ENCODE results near the gene IFNG. TPM values are rescaled to one million over a fixed set of nuclear protein-coding genes. Genes with fewer than 3 reads are reported as not detected.

Gene IFNG
- total RNA-seq, 1 donor from 2014 or later = not detected

DNA sequence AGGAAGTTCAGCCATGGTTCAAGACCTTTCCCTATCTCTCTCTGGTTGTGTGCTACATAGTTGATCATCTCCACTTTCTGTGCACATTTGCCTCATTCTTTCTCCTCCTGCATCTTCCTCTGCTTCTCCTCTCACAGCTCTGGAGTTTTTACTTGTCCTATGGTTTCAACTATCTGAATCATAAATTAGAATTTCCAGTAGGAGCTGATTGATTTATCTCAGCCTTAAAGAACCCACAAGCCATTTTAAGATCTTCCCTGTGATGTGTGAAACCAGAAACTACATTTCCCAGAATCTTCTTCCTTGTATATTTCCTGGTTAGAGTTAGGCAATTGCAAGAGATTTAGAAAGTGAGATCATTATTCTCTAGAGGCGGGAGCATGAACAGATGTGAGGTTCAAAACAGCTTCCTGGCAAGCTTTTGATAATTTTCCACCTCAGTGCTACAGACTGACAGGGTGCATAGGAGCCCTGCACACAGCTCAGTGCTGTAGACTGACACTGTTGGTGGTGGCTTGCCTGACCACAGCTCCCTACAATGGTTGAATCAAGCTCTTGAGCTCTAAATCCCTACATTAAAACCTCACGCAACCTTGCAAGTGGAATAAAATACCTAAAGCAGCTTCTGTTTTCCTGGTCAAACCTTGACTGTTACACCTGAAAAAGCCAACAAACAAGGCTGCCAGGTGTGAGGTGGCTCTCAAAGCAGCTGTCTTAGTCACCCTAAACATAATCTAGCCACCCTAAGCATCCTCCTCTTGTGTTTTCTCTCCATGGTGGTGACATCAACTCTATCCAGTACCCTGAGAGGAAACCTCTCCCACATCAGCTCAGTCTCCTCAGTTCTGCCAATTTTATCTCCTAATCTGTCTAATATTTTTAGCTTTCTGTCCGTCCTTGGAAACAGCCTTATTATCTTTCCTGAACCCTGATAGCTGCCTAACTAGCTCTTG, 21.5 kb upstream of the IFNG start:
- H3K27ac ChIP-seq (ENCODE audit: low read depth, low read length) = no peak overlapping the region
- no peak overlapping the region for H3K4me2 ChIP-seq (ENCODE audit: low read length)
- H4K20me1 ChIP-seq (ENCODE audit: insufficient read depth, low read length) = no peaks in the 10 kb centered on the region
- H3K9ac ChIP-seq (ENCODE audit: low read length) = no peak overlapping the region
- peaks cover 5% of the 10 kb centered on the region for H3K27me3 Mint-ChIP-seq (ENCODE audit: low read depth, unreplicated experiment)
- FAIRE-seq = no peak
- peaks cover 3% of the 10 kb centered on the region for H3K36me3 Mint-ChIP-seq (ENCODE audit: low read depth, unreplicated experiment)
- TF ChIP-seq, protein P1, sequence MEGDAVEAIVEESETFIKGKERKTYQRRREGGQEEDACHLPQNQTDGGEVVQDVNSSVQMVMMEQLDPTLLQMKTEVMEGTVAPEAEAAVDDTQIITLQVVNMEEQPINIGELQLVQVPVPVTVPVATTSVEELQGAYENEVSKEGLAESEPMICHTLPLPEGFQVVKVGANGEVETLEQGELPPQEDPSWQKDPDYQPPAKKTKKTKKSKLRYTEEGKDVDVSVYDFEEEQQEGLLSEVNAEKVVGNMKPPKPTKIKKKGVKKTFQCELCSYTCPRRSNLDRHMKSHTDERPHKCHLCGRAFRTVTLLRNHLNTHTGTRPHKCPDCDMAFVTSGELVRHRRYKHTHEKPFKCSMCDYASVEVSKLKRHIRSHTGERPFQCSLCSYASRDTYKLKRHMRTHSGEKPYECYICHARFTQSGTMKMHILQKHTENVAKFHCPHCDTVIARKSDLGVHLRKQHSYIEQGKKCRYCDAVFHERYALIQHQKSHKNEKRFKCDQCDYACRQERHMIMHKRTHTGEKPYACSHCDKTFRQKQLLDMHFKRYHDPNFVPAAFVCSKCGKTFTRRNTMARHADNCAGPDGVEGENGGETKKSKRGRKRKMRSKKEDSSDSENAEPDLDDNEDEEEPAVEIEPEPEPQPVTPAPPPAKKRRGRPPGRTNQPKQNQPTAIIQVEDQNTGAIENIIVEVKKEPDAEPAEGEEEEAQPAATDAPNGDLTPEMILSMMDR (IDR thresholded peaks at IDR 0.05; ENCODE audit: insufficient read depth, low read depth, low read length) = no peak
- no peak for TF ChIP-seq EZH2 (IDR thresholded peaks at IDR 0.05; ENCODE audit: insufficient read depth, low read length)
- H3K9me3 ChIP-seq (ENCODE audit: insufficient read depth, low read depth, low read length) = no peaks in the 10 kb centered on the region
- no peak overlapping the region for H3K4me3 ChIP-seq (ENCODE audit: insufficient read depth, low read depth, low read length)
- DNase-seq (ENCODE audit: low read depth) = peak; percentile 15
- H3K79me2 ChIP-seq (ENCODE audit: insufficient read depth, low read length) = no peaks in the 10 kb centered on the region
- H3K27ac Mint-ChIP-seq (ENCODE audit: unreplicated experiment) = no peak overlapping the region
- no peak overlapping the region for H3K4me3 Mint-ChIP-seq (ENCODE audit: unreplicated experiment)
- peaks cover 3% of the 10 kb centered on the region for H3K9me3 Mint-ChIP-seq (ENCODE audit: unreplicated experiment)
- peaks cover 16% of the 10 kb centered on the region for H3K27me3 ChIP-seq (ENCODE audit: insufficient read depth, low read length)
- H2AFZ ChIP-seq (ENCODE audit: low read depth, low read length) = no peak overlapping the region
- H3K36me3 ChIP-seq (ENCODE audit: insufficient read depth, low read length) = no peaks in the 10 kb centered on the region
- no peaks in the 10 kb centered on the region for H3K4me1 ChIP-seq (ENCODE audit: insufficient read depth, low read length)
- peaks cover 23% of the 10 kb centered on the region for H3K4me1 Mint-ChIP-seq (ENCODE audit: low read depth, unreplicated experiment)

DNA sequence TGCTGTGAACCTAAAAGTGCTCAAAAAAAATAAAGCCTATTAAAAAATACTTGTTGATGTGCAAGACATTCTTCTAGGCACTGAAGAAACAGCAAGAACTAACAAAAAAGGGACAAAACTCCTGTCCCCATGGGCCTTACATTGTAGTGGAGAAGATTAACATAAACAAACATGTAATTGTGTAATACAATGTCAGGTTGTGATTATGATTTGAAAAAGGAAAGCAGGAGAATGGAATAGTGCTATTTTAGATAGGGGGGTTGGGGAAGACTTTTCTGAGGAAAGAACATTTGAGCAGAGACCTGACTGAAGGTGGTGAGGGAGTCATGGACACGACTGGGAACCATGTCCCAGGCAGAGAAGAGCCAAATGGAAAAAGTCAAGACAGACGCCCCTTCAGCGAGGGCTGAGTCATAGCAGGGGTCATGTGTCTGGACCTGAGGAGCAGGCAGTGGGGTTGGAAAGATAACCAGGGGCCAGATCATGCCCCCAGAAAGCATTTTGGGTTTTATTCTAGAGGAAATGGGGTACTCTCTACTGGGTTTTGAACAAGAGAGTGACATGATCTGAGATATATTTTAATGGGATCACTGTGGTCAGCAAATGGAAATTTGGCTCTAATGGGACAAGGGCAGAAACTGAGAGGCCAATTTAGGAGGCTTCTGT, 19.4 kb upstream of the IFNG start:
- FAIRE-seq (no peak), DNase-seq (ENCODE audit: low read depth) (no peak)
- no peak for TF ChIP-seq EZH2 (IDR thresholded peaks at IDR 0.05; ENCODE audit: insufficient read depth, low read length)
- TF ChIP-seq, protein P1 (IDR thresholded peaks at IDR 0.05; ENCODE audit: insufficient read depth, low read depth, low read length) = no peak
- Histone ChIP-seq H3K9ac (ENCODE audit: low read length) (no peak overlapping the region), H4K20me1 (ENCODE audit: insufficient read depth, low read length) (no peaks in the 10 kb centered on the region), H3K36me3 (ENCODE audit: insufficient read depth, low read length) (no peaks in the 10 kb centered on the region), H3K4me1 (ENCODE audit: insufficient read depth, low read length) (no peaks in the 10 kb centered on the region), H3K4me2 (ENCODE audit: low read length) (no peak overlapping the region), H3K4me3 (ENCODE audit: insufficient read depth, low read depth, low read length) (no peak overlapping the region), H3K79me2 (ENCODE audit: insufficient read depth, low read length) (no peaks in the 10 kb centered on the region), H3K9me3 (ENCODE audit: insufficient read depth, low read depth, low read length) (no peaks in the 10 kb centered on the region), H3K27ac (ENCODE audit: low read depth, low read length) (no peak overlapping the region), H2AFZ (ENCODE audit: low read depth, low read length) (no peak overlapping the region), H3K27me3 (ENCODE audit: insufficient read depth, low read length) (peaks cover 6% of the 10 kb centered on the region)
- peaks cover 2% of the 10 kb centered on the region for H3K9me3 Mint-ChIP-seq (ENCODE audit: unreplicated experiment)
- H3K27me3 Mint-ChIP-seq (ENCODE audit: low read depth, unreplicated experiment) = no peaks in the 10 kb centered on the region
- H3K4me3 Mint-ChIP-seq (ENCODE audit: unreplicated experiment) = no peak overlapping the region
- peak overlapping the region; percentile 15 for H3K27ac Mint-ChIP-seq (ENCODE audit: unreplicated experiment)
- H3K36me3 Mint-ChIP-seq (ENCODE audit: low read depth, unreplicated experiment) = peaks cover 3% of the 10 kb centered on the region
- H3K4me1 Mint-ChIP-seq (ENCODE audit: low read depth, unreplicated experiment) = peaks cover 28% of the 10 kb centered on the region
